ENCODE measurements around the gene DCDC1.

DNA sequence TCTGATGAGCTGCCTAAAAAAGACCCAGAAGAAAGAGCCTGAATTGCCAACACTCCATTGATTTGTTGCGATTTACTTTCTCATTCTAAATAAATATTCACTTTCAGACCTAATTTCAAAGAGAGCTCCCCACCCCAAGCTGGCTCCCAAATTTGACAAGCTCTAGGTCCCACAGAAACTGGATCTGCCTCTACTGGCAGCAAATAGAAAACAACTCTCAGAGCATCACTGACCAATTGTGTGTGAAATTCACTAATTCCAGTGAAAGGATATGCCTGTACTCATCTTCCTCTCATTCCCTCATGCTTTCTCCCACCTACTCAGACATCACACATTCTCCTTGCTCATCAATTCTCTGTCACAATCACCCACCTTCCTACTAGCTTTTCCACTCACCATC is 249.1 kb downstream of the DCDC1 start:
- no peak for TF ChIP-seq ELF1 (IDR thresholded peaks at IDR 0.05; ENCODE audit: borderline replicate concordance, low read depth)
- no peak for TF ChIP-seq SIN3A (IDR thresholded peaks at IDR 0.05; ENCODE audit: low read depth)
- TF ChIP-seq, protein P1, sequence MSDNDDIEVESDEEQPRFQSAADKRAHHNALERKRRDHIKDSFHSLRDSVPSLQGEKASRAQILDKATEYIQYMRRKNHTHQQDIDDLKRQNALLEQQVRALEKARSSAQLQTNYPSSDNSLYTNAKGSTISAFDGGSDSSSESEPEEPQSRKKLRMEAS (IDR thresholded peaks at IDR 0.05), result no peak
- no peak for TF ChIP-seq ZNF274 (IDR thresholded peaks at IDR 0.05; ENCODE audit: low read depth, low read length)
- TF ChIP-seq POLR2AphosphoS5 (IDR thresholded peaks at IDR 0.05; ENCODE audit: low read depth, low read length), result no peak
- TF ChIP-seq, protein P2, sequence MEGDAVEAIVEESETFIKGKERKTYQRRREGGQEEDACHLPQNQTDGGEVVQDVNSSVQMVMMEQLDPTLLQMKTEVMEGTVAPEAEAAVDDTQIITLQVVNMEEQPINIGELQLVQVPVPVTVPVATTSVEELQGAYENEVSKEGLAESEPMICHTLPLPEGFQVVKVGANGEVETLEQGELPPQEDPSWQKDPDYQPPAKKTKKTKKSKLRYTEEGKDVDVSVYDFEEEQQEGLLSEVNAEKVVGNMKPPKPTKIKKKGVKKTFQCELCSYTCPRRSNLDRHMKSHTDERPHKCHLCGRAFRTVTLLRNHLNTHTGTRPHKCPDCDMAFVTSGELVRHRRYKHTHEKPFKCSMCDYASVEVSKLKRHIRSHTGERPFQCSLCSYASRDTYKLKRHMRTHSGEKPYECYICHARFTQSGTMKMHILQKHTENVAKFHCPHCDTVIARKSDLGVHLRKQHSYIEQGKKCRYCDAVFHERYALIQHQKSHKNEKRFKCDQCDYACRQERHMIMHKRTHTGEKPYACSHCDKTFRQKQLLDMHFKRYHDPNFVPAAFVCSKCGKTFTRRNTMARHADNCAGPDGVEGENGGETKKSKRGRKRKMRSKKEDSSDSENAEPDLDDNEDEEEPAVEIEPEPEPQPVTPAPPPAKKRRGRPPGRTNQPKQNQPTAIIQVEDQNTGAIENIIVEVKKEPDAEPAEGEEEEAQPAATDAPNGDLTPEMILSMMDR (IDR thresholded peaks at IDR 0.05 in 2 of 3, conservative IDR thresholded peaks at IDR 0.05 in 1 of 3; ENCODE audit: borderline replicate concordance in 1 of 3, insufficient read depth in 1 of 3, low read depth in 2 of 3, low read length in 2 of 3), result no peak
- no peak for TF ChIP-seq EZH2 (IDR thresholded peaks at IDR 0.05)
- no peak for TF ChIP-seq POLR2A (IDR thresholded peaks at IDR 0.05; ENCODE audit: borderline replicate concordance, extremely low read depth, insufficient read depth, insufficient read length)

Data from HCT116 (cell line).